HL-60 (cell line): Measurements from ENCODE around the gene TMEM184B.
"Not testable (repeated sequence)": the region's sequence is repeated elsewhere in the genome, so short reads cannot be mapped to it uniquely, and the experiment has no call there.

Source experiments
- DNase-seq, 2 experiments: peaks; one replicate each; pipeline ENCODE4 v3.0.0-alpha.2; 2010 to 2020; ENCODE audit warnings: low read depth in 1 of 2, low spot score in 1 of 2
- H3K27ac ChIP-seq: fragments of 250-450 bp; sonication (Bioruptor Pico); replicated peaks from 2 replicates; pipeline ENCODE4 v1.5.1; 2020; ENCODE audit warnings: mild to moderate bottlenecking, moderate library complexity
- H3K27me3 ChIP-seq: fragments of 250-450 bp; sonication (Bioruptor Pico); 2 replicates; pipeline ENCODE4 v1.5.1; 2021; ENCODE audit warnings: mild to moderate bottlenecking, moderate library complexity; ENCODE audit not compliant: insufficient read depth, poor library complexity, severe bottlenecking
- H3K4me3 ChIP-seq: replicated peaks from 2 replicates; pipeline ENCODE4 v1.5.1; 2011; ENCODE audit warnings: mild to moderate bottlenecking, control low read depth, low read length; ENCODE audit not compliant: insufficient read depth
- GABPA ChIP-seq: IDR thresholded peaks from 2 replicates; pipeline ENCODE4 v1.6.1; 2012; ENCODE audit warnings: low read depth
- POLR2AphosphoS5 ChIP-seq: IDR thresholded peaks from 2 replicates; pipeline ENCODE4 v1.6.1; 2012; ENCODE audit warnings: low read depth
- SPI1 ChIP-seq: IDR thresholded peaks from 2 replicates; pipeline ENCODE4 v1.6.1; 2012; ENCODE audit warnings: low read depth, mild to moderate bottlenecking, borderline replicate concordance
- TF ChIP-seq, protein P1 (sequence below): IDR thresholded peaks from one replicate; pipeline ENCODE4 v1.5.1; 2011; ENCODE audit warnings: low read length, control low read depth, inconsistent platforms; ENCODE audit not compliant: insufficient read depth
- TF ChIP-seq, protein P2 (sequence below): IDR thresholded peaks from 2 replicates; pipeline ENCODE4 v1.6.1; 2012; ENCODE audit warnings: low read depth; ENCODE audit not compliant: insufficient replicate concordance

Gene TMEM184B

DNA sequence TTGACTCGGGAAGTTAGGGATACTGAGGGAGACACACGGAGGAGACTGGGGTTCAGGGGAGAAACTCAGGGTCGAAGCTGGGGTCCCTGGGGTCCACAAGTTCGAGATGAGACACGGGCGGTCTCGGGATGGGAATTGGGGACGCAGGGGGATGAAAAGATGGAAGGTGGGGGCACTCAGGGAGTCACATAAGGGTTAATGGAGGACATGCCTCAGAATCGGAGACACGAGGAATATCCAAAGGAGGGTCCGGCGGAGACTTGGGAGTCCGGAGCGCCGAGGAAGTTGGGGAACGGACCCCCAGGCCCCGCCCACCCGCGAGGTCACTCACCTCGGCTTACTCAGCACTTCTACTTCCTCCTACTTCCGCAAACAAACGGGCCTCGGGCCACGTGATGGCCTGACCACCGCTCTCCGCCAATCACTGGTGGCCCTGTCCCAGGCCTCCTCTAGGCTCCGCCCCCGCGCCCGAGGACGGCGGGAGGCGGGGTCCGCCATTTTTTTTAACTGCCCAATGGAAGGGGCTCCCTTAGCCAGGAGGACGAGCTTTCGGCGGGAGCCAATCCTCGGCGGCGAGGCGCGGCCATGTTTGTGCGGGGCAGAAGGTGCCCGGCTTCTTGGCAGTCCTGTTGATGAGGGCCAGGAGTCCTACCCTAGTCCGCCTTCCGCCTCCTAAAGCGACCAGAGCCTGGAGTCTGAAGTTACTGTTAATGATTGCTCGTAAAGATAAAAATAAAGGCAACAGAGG lies 91.2 kb downstream of the TMEM184B start, which contains the start of gene PLA2G6:
Gene PLA2G6, minus strand, starts transcription at position 378 of the 748 bp plus-strand sequence. CDS start 12,404 bp downstream, outside the sequence.
- TF ChIP-seq GABPA = no peak
- TF ChIP-seq SPI1 = peak; percentile 34; the same call in 1 of the 2 replicates
- peak; percentile 9; the same call in 1 of the 2 replicates for TF ChIP-seq POLR2AphosphoS5
- peak; percentile 97 to 99 for DNase-seq
- peak within 1 kb of the TSS; percentile 64 for H3K4me3 ChIP-seq

DNA sequence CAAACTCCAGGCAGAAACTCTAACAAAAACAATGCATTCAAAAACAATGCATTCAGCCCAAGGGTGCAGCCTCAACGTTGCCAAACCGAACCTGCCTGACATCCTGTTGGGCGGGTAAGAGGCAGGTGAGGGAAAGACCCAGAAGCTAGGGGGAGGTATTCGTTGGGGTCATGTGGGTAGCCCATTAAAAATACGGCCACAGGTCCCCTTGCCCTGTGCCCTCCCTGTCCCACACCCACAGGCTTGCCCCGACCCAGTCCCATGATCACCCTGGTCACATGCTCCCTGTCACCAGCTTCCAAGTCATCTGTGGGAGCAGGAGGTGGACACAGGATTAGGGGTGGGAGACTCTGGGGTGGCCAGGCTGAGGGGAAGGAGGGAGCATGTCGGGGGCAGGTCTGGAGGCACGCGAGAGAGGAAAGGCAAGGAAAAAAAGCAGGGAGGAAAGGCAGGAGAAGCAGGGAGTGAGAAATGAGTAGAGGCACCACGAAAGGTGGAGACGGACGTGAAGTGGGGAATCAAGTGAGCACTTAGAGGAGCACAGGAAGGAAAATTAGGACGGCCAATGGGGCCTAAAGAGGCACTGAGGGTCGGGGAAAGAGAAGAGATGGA lies 91.9 kb downstream of the TMEM184B start:
- H3K4me3 ChIP-seq = peak overlapping the region; percentile 64
- H3K27ac ChIP-seq = peak overlapping the region; percentile 94
- no peaks in the 10 kb centered on the region for H3K27me3 ChIP-seq
- TF ChIP-seq SPI1 = no peak
- TF ChIP-seq POLR2AphosphoS5 = 0 out of 2 replicates have a peak, but pooled peaks have one; percentile 27
- TF ChIP-seq GABPA = no peak
- no peak for DNase-seq

More for the DNA sequence above, 91.2 kb downstream of the TMEM184B start, which contains the start of gene PLA2G6:
- Histone ChIP-seq H3K27ac (peak within 1 kb of the TSS; percentile 94), H3K27me3 (no peaks in the 10 kb centered on the region)

DNA sequence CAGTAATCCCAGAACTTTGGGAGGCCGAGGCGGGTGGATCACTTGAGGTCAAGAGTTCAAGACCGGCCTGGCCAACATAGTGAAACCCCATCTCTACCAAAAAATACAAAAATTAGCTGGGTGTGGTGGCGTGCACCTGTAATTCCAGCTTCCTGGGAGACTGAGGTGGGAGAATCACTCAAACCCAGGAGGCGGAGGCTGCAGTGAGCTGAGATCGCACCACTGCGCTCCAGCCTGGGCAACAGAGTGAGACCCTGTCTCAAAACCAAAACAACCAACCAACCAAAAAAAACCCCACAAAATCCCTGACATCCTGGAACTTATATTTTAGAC lies 94.2 kb downstream of the TMEM184B start:
- H3K27me3 ChIP-seq, H3K27ac ChIP-seq, DNase-seq, H3K4me3 ChIP-seq: not testable (repeated sequence)

DNA sequence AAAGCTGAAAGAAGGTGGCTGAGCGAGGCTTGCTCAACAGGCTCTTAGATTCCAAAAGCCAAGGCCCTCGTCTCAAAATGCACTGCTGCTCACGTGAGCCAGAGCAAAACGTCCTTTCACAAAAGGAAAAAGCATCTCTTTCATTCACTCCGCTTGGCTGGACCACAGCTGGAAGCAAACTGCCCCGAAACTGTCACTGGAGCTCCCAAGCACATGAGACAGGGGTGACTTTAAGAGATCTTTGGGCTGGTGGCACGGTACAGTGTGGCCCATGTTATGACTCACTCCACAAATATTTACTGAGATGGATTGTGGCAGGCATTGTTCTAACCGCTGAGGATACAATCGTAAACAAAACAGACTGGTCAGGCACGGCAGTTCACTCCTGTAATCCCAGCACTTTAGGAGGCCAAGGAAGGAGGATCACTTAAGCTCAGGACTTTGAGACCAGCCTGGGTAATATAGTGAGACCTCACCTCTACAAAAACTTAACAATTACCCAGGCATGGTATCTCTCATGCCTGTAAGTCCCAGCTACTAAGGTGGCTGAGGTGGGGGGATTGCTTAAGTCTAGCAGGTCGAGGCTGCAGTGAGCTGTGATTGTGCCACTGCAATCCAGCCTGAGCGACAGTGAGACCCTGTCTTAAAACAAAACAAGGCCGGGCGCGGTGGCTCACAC lies 94.7 kb downstream of the TMEM184B start:
- TF ChIP-seq, protein P1, sequence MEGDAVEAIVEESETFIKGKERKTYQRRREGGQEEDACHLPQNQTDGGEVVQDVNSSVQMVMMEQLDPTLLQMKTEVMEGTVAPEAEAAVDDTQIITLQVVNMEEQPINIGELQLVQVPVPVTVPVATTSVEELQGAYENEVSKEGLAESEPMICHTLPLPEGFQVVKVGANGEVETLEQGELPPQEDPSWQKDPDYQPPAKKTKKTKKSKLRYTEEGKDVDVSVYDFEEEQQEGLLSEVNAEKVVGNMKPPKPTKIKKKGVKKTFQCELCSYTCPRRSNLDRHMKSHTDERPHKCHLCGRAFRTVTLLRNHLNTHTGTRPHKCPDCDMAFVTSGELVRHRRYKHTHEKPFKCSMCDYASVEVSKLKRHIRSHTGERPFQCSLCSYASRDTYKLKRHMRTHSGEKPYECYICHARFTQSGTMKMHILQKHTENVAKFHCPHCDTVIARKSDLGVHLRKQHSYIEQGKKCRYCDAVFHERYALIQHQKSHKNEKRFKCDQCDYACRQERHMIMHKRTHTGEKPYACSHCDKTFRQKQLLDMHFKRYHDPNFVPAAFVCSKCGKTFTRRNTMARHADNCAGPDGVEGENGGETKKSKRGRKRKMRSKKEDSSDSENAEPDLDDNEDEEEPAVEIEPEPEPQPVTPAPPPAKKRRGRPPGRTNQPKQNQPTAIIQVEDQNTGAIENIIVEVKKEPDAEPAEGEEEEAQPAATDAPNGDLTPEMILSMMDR = no peak
- TF ChIP-seq POLR2AphosphoS5 = no peak
- TF ChIP-seq, protein P2, sequence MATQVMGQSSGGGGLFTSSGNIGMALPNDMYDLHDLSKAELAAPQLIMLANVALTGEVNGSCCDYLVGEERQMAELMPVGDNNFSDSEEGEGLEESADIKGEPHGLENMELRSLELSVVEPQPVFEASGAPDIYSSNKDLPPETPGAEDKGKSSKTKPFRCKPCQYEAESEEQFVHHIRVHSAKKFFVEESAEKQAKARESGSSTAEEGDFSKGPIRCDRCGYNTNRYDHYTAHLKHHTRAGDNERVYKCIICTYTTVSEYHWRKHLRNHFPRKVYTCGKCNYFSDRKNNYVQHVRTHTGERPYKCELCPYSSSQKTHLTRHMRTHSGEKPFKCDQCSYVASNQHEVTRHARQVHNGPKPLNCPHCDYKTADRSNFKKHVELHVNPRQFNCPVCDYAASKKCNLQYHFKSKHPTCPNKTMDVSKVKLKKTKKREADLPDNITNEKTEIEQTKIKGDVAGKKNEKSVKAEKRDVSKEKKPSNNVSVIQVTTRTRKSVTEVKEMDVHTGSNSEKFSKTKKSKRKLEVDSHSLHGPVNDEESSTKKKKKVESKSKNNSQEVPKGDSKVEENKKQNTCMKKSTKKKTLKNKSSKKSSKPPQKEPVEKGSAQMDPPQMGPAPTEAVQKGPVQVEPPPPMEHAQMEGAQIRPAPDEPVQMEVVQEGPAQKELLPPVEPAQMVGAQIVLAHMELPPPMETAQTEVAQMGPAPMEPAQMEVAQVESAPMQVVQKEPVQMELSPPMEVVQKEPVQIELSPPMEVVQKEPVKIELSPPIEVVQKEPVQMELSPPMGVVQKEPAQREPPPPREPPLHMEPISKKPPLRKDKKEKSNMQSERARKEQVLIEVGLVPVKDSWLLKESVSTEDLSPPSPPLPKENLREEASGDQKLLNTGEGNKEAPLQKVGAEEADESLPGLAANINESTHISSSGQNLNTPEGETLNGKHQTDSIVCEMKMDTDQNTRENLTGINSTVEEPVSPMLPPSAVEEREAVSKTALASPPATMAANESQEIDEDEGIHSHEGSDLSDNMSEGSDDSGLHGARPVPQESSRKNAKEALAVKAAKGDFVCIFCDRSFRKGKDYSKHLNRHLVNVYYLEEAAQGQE = no peak
- TF ChIP-seq GABPA = no peak
- no peak for TF ChIP-seq SPI1
- Histone ChIP-seq H3K27me3 (no peaks in the 10 kb centered on the region), H3K27ac (no peak overlapping the region), H3K4me3 (no peak overlapping the region)
- no peak for DNase-seq

DNA sequence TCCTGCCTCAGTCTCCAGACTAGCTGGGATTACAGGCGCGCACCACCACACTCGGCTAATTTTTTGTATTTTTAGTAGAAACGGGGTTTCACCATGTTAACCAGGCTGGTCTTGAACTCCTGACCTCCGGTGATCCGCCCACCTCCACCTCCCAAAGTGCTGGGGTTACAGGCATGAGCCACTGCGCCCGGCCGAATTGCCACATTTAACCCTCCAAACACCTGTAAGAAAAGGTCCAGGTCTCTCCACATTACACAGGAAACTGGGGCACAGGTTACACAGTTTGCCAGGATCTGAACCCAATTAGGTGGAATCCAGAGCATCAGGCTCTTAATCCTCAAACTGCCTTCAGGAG lies 95.3 kb downstream of the TMEM184B start:
- not testable (repeated sequence) for DNase-seq, H3K4me3 ChIP-seq, H3K27me3 ChIP-seq
- H3K27ac ChIP-seq = peak overlapping the region; percentile 79

DNA sequence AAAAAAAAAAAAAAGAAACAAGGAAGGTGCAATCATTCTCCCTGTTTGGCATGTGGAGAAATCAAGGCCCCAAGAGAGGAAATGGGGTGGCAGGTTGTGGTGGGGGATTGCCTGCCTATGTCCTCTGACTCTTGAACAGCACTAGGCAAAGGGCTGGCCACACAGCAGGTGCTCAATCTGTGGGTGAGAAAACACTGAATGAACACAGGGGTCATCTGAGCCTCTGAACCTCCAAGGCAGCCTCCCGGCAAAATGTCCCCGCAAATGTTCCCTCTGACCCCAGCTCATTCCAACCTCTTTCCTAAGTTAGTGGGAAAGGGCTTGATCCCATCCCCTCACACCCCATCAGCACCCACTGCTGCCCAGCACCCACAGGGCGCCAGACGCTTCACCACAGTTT lies 95.8 kb downstream of the TMEM184B start:
- DNase-seq = peak in 1 of 2 experiments; percentile 61
- Histone ChIP-seq H3K27ac (peak overlapping the region; percentile 79), H3K27me3 (no peaks in the 10 kb centered on the region), H3K4me3 (no peak overlapping the region)
- TF ChIP-seq SPI1 (no peak; the same call in 1 of the 2 replicates), POLR2AphosphoS5 (no peak), GABPA (no peak)
- TF ChIP-seq, protein P2 = no peak
- TF ChIP-seq, protein P1 = no peak
